HG03060 (cell line): ENCODE data around the gene ABCG4.
"Not testable (repeated sequence)": the region's sequence is repeated elsewhere in the genome, so short reads cannot be mapped to it uniquely, and the experiment has no call there.

Experiments
- ATAC-seq: cut with Tn5 transposase; IDR thresholded peaks from one replicate; pipeline ENCODE4 v1.9.1; 2021; ENCODE audit warnings: low read depth, moderate number of reproducible peaks; ENCODE audit not compliant: unreplicated experiment

Gene ABCG4

DNA sequence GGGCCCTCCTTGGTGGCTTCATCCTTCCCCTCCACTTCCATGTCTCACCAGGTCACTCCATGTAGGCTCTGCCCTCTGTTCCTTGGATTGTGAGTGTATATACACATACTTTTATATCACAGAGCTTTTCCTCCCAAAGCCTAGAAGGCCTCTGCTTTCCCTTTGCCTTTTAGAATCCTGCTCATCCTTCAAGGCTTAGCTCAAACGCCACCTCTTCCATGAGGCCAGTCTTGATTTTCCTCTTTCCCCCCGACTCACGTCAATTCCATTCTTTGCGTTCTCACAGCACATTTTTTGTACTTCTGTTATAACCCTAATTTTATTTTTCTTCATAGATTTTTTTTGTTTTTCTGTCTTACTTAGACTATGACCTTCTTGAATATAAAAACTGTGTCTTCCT lies 3.8 kb downstream of the ABCG4 start:
- no peak for ATAC-seq

DNA sequence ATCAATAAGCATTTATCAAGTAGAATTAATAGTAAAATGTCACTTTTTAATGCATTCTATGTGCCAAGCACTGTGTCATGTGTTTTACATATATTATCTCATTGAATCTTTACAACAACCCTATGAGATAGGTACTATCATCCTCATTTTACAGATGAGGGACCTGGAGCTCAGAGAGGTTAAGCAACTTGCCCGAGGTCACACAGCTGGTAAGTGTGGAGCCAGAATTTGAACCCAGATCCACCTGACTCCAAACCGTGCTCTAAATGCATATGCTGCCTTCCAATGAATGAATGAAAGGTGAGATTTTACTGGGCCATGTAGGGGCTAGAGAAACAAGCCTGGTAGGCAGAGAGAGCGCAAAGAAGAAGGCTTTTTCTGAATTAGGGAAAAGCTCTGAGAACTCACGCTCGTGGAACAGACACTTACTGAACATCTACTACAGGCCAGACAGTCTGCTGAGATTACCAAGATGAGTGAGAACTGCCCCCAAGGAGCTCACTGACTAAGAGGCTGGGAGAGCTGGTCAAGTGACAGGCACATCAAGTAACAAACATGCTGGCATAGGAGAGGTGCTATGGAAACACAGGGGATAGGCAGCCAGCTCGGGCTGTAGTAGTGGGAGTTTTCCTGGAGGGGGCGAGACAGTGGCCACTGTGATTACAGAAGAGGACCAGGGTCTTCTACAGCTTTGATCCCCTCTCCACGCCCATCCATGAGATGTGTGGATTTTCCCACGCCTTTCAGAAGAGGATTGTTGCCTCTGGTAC lies 4.4 kb downstream of the ABCG4 start:
- no peak for ATAC-seq

DNA sequence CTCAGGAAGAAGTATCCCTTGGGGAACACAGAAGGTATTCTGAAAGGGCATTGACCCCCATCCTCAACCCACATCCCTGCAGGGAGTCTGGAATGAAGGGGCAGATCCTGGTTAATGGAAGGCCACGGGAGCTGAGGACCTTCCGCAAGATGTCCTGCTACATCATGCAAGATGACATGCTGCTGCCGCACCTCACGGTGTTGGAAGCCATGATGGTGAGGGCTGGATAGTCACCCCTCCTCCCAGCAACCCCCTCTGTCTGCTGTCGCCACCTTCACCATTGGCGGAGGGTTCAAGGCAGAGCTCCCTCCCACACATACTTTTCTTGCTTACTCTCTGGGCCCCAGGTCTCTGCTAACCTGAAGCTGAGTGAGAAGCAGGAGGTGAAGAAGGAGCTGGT lies 5.3 kb downstream of the ABCG4 start:
- ATAC-seq: no peak

DNA sequence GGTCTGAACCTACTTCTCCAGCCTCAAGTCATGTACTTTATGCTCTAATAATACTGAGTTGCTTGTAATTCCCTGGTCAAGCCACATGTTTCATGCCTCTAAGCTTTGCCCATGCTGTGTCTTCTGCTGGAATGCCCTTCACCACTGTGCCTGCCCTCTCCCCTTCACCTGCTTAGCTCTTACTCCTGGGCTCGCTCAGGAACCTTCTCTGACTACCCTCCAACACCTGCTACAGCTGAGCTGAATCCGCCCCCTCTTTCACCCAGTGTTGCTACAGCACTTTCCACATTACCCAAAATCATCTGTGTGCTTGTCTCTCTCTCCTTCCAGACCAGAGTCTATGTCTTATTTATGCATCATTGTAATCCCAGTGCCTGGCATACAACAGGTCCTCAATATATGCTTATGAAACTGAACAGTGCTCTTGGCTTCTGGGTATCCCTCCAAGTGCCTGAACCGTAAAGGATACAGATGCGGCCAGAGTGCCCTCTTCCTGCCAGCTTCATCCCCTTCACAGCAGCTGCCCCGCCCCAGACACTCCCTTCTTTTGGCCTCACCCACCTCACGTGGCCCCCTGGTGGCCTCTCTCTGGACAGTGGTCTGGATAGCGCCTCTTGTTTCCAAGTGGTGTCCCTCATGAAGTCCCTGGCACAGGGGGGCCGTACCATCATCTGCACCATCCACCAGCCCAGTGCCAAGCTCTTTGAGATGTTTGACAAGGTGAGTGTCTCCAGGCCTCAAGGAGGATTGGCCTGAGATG lies 7.1 kb downstream of the ABCG4 start:
- ATAC-seq: no peak

DNA sequence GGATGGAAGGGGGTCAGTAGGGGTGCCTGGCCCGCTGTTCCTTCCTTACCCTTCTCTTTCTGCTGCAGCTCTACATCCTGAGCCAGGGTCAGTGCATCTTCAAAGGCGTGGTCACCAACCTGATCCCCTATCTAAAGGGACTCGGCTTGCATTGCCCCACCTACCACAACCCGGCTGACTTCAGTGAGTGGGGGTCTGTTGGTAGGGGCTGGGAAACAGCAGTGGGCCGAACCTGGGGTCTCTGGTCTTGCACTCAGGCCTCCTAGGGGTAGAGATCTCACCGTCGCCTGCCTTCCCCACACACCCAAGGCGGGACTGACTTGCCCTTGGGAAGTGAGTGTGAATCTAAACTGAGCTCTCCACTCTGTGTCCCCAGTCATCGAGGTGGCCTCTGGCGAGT lies 7.6 kb downstream of the ABCG4 start:
- ATAC-seq: no peak

DNA sequence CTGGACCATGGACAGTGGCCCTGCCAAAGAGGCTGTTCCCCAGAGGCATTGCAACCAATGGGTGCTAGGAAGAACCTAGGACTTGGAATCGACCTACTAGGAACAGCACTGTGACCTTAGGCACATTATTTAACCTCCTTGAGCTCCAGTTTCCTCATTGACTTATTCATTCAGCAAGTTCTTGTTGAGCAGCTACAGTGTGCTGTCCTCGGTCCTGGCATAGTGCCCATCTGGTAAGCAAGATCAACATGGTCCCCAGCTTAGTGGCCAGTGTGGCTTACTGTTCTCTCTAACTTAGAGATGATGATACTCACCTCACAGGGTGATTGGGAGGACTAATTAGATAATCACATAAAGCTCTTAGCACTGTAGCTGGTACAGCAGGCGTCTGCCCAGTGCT lies 8.2 kb downstream of the ABCG4 start:
- ATAC-seq: no peak

DNA sequence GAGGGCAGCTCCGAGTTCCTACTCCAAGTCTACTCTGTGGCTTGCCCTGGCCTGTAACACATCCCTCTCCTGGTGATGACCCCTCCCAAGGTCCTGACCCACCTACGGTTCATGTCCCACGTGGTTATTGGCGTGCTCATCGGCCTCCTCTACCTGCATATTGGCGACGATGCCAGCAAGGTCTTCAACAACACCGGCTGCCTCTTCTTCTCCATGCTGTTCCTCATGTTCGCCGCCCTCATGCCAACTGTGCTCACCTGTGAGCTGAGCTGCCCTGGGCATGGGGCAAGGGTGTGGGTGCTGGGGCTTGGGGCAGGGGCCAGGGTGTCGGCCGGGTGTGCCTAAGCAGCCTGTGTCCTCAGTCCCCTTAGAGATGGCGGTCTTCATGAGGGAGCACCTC lies 9.6 kb downstream of the ABCG4 start:
- no peak for ATAC-seq

DNA sequence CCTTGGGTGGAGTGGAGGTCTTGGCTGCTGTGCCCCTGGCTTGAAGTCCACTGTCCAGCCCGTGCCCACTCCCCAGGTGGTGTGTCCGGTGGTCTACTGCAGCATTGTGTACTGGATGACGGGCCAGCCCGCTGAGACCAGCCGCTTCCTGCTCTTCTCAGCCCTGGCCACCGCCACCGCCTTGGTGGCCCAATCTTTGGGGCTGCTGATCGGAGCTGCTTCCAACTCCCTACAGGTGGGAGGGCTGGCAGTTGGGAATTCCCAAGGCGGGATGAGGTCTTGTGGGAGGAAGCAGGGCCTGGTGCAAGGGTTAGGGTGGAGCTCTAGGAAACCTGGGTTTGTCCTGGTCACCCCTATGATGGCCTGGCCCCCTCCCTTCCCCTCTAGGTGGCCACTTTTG lies 11.3 kb downstream of the ABCG4 start:
- no peak for ATAC-seq

DNA sequence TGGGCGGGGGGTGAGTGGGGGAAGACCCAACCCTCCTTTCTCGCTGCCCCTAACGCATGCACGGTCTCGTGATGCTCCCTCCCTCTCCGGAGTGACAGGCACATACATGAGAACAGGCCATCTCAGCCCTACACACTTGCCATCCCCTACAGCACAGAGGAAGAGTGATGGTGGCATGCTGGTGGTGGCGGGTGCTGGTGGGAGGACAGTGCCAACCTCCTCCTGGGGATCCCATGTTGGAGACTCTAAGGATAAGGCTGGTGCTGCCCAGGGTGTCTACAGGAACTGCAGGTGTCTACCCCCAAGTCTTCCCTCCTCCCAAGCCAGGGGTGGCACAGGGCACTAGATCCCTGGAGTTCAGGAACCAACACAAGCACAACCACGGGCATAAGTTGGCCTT lies 13.0 kb downstream of the ABCG4 start:
- ATAC-seq: no peak

DNA sequence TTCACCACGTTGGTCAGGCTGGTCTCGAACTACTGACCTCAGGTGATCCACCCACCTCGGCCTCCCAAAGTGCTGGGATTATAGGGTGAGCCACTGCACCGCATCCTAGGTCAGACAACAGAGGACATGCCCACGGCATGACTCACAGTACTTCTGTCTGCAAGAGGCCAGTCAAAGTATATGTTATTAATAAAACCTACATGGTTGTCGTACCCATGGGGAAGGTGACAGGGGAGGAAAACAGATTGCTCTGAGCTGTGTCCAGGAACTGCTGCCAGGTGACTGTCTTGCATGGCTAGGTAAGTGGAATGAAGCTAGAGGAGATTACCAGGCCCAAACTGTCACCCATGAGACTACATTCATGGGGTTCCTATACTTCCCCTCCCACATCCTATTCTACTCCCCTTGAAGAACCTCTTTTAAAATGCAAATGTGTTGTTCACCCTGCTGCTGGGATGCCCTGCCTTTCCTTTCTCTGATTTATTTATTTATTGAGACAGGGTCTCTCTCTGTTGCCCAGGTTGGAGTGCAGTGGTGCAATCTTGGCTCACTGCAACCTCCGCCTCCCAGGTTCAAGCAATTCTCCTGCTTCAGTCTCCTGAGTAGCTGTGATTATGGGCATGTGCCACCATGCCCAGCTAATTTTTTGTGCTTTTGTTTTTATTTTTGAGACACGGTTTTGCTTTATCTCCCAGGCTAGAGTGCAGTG lies 17.7 kb downstream of the ABCG4 start:
- no peak for ATAC-seq

DNA sequence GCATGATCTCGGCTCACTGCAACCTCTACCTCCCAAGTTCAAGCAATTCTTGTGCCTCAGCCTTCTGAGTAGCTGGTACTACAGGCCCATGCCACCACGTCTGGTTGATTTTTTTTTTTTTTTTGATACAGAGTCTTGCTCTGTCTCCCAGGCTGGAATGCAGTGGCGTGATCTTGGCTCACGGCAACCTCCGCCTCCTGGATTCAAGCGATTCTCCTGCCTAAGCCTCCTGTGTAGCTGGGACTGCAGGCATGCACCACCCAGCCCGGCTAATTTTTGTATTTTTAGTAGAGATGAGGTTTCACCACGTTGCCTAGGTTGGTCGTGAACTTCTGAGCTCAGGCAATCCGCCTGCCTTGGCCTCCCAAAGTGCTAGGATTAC lies 18.2 kb downstream of the ABCG4 start:
- ATAC-seq: not testable (repeated sequence)

DNA sequence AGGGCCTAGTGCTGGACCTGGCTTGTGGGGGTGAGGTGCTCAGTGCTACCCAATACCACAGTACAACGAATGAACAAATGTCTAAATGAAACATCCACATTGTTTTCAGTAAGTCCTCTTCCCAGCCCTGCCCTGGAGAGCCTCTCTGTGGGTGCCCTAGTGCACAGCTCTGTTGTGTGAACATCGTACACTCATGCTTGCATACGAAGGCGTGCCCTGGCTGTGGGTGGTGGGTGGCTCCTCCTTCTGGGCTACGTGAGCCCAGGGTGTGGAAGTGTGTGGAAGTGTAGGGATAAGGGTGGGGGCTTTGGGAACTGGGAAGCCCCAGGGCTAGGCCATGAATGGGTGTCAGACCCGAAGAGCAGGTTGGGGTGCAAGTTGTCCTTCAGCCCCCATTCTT lies 19.1 kb downstream of the ABCG4 start:
- ATAC-seq: no peak

DNA sequence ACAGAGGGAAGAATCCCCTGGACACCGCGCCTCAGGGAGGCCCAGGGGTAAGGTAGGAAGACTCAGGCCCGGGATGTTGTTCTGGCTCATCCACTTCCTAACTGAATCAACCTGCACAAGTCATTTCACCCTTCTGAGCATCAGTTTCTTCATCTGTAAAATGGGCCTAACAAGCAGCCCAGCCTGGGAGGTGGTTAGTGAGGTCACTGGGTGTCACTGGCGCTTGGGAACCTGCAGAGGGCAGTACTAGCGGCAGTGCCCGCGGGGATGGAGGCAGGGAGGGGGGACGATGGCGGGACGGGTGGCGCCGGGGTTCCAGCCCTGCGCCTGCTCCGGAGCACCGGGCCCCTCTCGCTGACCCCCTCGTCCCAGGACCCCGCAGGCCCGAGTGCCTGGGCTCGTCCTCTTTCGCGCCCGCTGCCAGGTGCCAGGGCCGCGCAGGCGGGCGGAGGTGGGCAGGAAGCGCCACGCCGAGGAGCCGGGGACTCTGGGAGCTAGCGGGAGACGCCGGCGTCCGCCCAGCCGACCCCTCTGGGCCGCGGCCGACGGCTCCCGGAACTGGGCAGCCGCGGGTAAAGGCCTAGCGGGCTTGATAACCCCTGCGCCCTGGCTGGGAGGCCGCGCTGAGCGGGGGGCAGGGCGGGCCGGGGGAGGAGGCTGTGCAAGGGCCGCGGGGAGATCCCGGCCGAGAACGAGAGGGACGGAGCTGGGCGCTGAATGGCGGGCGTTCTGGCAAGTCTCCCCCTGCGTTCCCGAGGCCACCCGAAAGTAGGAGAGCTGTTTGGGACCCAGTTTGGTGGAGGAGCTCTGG lies 19.8 kb downstream of the ABCG4 start, which contains the start of gene NLRX1:
TSS of gene NLRX1 (plus strand) at position 255 of the 811 bp plus-strand sequence. CDS start 2,679 bp downstream, outside the sequence.
- no peak for ATAC-seq

DNA sequence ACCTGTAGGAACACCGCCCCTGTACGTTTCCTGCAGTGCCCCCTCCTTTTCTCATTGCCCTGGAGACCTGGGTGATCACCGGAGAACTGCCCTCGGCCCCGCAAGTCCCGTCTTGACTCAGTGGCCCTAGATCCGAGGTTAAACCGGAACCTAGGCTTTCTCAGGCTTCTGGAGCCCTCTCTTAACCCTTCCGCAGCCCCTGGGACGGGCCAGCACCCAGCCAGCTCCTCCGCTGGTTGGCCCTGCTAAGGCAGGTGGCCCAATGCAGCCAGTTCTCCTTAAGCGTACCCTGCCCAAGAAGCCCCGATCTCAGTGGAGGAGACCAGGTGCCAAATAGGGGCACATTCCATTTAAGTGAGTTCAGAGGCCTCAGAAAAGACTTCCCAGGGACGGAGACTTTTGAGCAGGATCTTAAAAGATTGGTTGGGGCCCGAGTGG lies 20.4 kb downstream of the ABCG4 start:
- no peak for ATAC-seq

DNA sequence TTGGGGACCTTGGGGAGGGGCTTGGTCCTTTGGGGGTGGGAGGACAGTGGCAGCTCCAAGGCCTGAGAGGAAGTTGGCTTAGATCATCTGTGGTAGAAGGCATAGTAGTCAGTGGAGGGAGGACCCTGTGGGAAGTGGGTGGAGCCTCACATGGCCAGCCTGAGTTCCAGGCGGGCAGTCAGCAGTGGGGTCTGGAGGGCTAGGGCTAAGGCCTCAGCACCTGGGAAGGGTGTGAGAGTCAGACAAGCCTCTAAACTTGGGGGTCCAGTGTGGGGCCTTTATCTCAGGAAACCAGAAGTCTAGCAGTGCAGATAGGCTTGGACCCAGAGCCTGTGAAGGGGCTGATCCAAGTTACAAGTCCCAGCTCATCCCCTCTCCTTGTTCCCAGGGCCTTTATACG lies 23.7 kb downstream of the ABCG4 start:
- ATAC-seq: no peak

DNA sequence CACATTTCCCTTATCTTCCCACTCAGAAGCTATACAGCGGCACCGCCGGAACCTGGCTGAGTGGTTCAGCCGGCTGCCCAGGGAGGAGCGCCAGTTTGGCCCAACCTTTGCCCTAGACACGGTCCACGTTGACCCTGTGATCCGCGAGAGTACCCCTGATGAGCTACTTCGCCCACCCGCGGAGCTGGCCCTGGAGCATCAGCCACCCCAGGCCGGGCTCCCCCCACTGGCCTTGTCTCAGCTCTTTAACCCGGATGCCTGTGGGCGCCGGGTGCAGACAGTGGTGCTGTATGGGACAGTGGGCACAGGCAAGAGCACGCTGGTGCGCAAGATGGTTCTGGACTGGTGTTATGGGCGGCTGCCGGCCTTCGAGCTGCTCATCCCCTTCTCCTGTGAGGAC lies 24.6 kb downstream of the ABCG4 start:
- ATAC-seq: no peak

DNA sequence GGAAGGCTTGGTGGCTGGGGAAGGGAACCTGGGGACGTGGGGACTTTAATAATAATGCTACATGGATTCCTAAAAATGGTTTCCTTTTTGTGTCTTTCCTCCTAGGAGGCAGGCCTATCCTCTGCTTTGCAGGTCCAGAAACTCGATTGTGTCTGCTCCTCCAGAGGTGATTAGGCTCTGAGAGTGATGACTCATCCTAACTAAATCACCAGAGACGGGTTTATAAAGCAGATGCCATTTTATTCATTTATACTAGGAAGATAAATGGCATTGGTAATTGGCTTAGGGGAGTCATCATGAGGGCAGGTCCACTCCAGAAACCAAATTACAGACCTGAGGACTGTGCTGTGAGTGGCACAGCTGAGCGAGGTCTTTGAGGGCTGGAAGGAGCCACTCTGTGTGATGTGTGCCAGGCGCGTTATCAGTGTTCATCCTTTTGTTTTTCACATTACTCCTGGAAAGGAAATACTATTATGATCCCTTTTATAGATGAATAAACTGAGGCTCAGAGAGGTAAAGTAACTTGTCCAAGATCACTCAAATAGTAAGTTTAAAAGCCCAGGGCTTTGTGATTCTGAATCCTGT lies 26.7 kb downstream of the ABCG4 start:
- no peak for ATAC-seq

DNA sequence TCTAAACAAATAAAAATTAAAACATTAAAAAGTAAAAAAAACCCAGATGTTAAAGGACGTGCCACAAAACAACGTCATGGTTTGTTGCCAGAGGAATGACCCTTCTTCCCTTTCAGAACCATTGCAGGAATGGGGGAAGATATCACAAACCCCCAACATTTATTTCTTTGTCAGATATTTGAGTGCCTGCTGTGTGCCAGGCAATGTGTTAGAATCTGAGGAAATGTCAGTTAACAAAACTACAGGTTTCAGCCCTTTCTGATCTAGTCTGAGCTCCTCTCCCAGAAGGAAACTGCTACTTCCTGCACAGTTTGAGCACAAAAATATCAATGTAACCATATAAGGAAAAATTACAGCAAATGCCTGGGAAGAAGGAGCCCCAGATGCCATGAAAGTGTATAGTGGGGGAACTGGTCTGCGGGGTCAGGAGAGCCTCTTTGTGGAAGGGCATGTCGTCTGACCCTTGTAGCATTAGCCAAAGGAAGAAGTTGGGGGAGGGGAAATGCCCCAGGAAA lies 29.4 kb downstream of the ABCG4 start:
- no peak for ATAC-seq

DNA sequence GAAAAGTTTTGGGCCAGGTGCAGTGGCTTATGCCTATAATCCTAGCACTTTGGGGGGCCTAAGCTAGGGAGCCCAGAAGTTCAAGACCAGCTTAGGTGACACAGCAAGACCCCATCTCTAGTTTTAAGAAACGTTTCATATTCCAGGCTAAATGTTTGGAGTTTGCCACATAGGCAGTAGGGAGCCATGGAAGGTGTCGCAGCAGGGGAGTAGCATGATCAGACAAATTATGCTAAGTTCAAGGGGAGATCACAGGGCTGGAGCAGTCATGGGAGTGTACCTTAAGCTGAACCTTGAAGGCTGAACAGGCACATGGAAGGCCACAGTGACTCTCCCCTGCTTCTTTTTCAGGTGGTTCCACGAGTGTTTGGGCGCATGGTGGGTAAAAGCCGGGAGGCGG lies 30.5 kb downstream of the ABCG4 start:
- no peak for ATAC-seq

DNA sequence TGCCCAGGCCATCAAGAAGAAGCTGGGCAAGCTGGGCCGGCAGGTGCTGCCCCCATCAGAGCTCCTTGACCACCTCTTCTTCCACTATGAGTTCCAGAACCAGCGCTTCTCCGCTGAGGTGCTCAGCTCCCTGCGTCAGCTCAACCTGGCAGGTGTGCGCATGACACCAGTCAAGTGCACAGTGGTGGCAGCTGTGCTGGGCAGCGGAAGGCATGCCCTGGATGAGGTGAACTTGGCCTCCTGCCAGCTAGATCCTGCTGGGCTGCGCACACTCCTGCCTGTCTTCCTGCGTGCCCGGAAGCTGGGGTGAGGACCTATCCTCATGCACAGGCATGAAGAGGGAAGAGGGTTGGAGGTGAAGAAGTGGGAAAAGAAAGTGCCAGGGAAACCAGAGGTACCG lies 31.1 kb downstream of the ABCG4 start:
- no peak for ATAC-seq
